HepG2 (cell line): ENCODE data around the gene TMEM131L. TPM values are rescaled to one million over a fixed set of nuclear protein-coding genes. Genes with fewer than 3 reads are reported as not detected.

Experiments used
- ATAC-seq: fragments of 200-7000 bp; cut with Tn5 transposase; 3 replicates; pipeline ENCODE4 v1.9.1; 2020; ENCODE audit warnings: mild to moderate bottlenecking, moderate library complexity
- BruUV-seq: library from RNA; stranded (reverse); fragments of 400-500 nt; replicated peaks from 2 replicates; lab custom pipeline; 2021; lab: Mats Ljungman, UMichigan
- CTCF ChIA-PET: fragments of 300-600 bp; formaldehyde crosslinking; extraction: SDS; loops from one replicate; lab custom pipeline; 2021; ENCODE audit warnings: low total read pairs, inconsistent platforms, low intra/inter-chr PET ratio; lab: Yijun Ruan, JAX
- POLR2A ChIA-PET: fragments of 350-600 bp; sonication (Branson Sonifier 250); formaldehyde crosslinking; loops from one replicate; lab custom pipeline; 2020; ENCODE audit warnings: antibody characterized with exemption, inconsistent platforms; lab: Yijun Ruan, JAX
- DNase-seq: peaks from one replicate; pipeline ENCODE4 v3.0.0-alpha.2; 2015; ENCODE audit warnings: low spot score
- FAIRE-seq: peaks from 3 replicates; lab custom pipeline; 2011; peaks lifted over from hg19 to GRCh38; lab: Jason Lieb, UNC
- H2AFZ ChIP-seq: one replicate; pipeline ENCODE4 v1.6.1; 2011; ENCODE audit warnings: low read length, inconsistent platforms
- H3K27ac ChIP-seq: fragments of 300-600 bp; 3 replicates; pipeline ENCODE4 v1.8.0; 2011; ENCODE audit warnings: mixed run types, mild to moderate bottlenecking, mixed read lengths, low read length, inconsistent platforms; ENCODE audit not compliant: insufficient read depth; ENCODE audit errors: extremely low read length
- H3K27me3 ChIP-seq, 2 experiments: fragments of 200-600 bp in 1 of 2; 2 replicates in 1 of 2; 3 replicates in 1 of 2; pipeline versions ENCODE4 v1.6.0 to v1.8.0; 2011; ENCODE audit warnings: low read length in 2 of 2, mild to moderate bottlenecking in 2 of 2, moderate library complexity in 2 of 2, inconsistent platforms in 1 of 2; ENCODE audit not compliant: insufficient read depth in 2 of 2, control insufficient read depth in 1 of 2
- H3K36me3 ChIP-seq, 2 experiments: fragments of 200-600 bp in 1 of 2; replicated peaks in 1 of 2; 2 replicates in 1 of 2; 3 replicates in 1 of 2; pipeline versions ENCODE4 v1.5.1 to v1.8.0; 2011; ENCODE audit warnings: low read length in 2 of 2, inconsistent platforms in 1 of 2; ENCODE audit not compliant: insufficient read depth in 2 of 2, control insufficient read depth in 1 of 2
- H3K4me1 ChIP-seq: 2 replicates; pipeline ENCODE4 v1.5.1; 2012; ENCODE audit warnings: low read length, inconsistent platforms; ENCODE audit not compliant: insufficient read depth
- H3K4me2 ChIP-seq: 2 replicates; pipeline ENCODE4 v1.6.0; 2011; ENCODE audit warnings: low read depth, low read length, inconsistent platforms
- H3K4me3 ChIP-seq, 3 experiments: fragments of 200-600 bp in 1 of 3; sonication (generic), shearing (Covaris generic) in 1 of 3; replicated peaks in 1 of 3; 2 replicates each; pipeline ENCODE4 v1.5.1; 2011 to 2016; ENCODE audit warnings: low read length in 3 of 3, inconsistent platforms in 2 of 3, low read depth in 2 of 3, mild to moderate bottlenecking in 2 of 3, control low read depth in 1 of 3, mixed read lengths in 1 of 3; ENCODE audit not compliant: insufficient read depth in 1 of 3
- H3K79me2 ChIP-seq: one replicate; pipeline ENCODE4 v1.6.1; 2011; ENCODE audit warnings: low read length, inconsistent platforms; ENCODE audit not compliant: insufficient read depth
- H3K9ac ChIP-seq: 2 replicates; pipeline ENCODE4 v1.6.0; 2011; ENCODE audit warnings: mild to moderate bottlenecking, low read depth, low read length, inconsistent platforms; ENCODE audit not compliant: insufficient read depth
- H3K9me3 ChIP-seq: 2 replicates; pipeline ENCODE4 v1.5.1; 2012; ENCODE audit warnings: mild to moderate bottlenecking, low read length
- H4K20me1 ChIP-seq: 2 replicates; pipeline ENCODE4 v1.6.0; 2011; ENCODE audit warnings: inconsistent platforms, mild to moderate bottlenecking, low read length, moderate library complexity; ENCODE audit not compliant: insufficient read depth
- CEBPG ChIP-seq: IDR thresholded peaks from 2 replicates; pipeline ENCODE4 v1.6.1; 2016
- HNRNPH1 ChIP-seq: fragments of 200-400 bp; formaldehyde crosslinking; optimal IDR thresholded peaks from 2 replicates; pipeline ENCODE3; 2017; ENCODE audit warnings: mild to moderate bottlenecking, low read depth, low read length
- KLF6 ChIP-seq: IDR thresholded peaks from 2 replicates; pipeline ENCODE4 v1.8.0; 2016; ENCODE audit warnings: missing biosample characterization, missing genetic modification reagents
- ZBTB3 ChIP-seq: sonication (generic); formaldehyde crosslinking; IDR thresholded peaks from 2 replicates; pipeline ENCODE4 v1.4.0; 2020; ENCODE audit warnings: low read depth, mild to moderate bottlenecking, moderate library complexity, missing genetic modification reagents, borderline replicate concordance
- ZGPAT ChIP-seq: IDR thresholded peaks from 2 replicates; pipeline ENCODE4 v1.6.1; 2016; ENCODE audit warnings: mild to moderate bottlenecking
- ZNF335 ChIP-seq: sonication (generic); formaldehyde crosslinking; IDR thresholded peaks from 2 replicates; pipeline ENCODE4 v1.4.0; 2020; ENCODE audit warnings: missing genetic modification reagents
- WGBS: methylation state at CpG from one replicate; pipeline ENCODE4 v1.1.6; 2017; ENCODE audit warnings: low lambda C conversion rate; 5-methylcytosine and 5-hydroxymethylcytosine counted together
- in situ Hi-C: cut with HindIII; loops from 2 replicates; pipeline ENCODE4 v1.10.0; 2017; ENCODE audit warnings: low pct_unique_long_range_greater_than_20kb; ENCODE audit not compliant: extremely low pct_ligation_motif_present
- intact Hi-C: fragments of 100-400 bp; cut with micrococcal nuclease; formaldehyde crosslinking; loops from one replicate; pipeline ENCODE4 v1.10.0; 2022; ENCODE audit not compliant: unreplicated experiment
- polyA plus RNA-seq, 8 experiments: library from polyadenylated mRNA; depleted of rRNA in 3 of 8; stranded (reverse) in 7 of 8; unstranded in 1 of 8; fragments of >200 nt; fragmentation: Illumina TruSeq in 4 of 8; extraction: Trizol in 4 of 8; gene quantifications; 2 replicates each; pipeline versions ENCODE4 v1.2.1 to v1.2.3, GENCODE V29; 2011 to 2016; ENCODE audit warnings: low read depth in 4 of 8, missing spikeins in 1 of 8, mixed read lengths in 1 of 8; ENCODE audit not compliant: insufficient read depth in 1 of 8
- total RNA-seq, 5 experiments: library from RNA; depleted of rRNA; stranded (reverse); fragments of >200 nt; fragmentation: Illumina TruSeq; extraction: Trizol; gene quantifications; 2 replicates each; pipeline ENCODE4 v1.2.3, GENCODE V29; 2016; ENCODE audit warnings: low read depth in 1 of 5
- TF ChIP-seq, protein P1 (sequence below): sonication (generic); formaldehyde crosslinking; IDR thresholded peaks from 2 replicates; pipeline ENCODE4 v1.5.0; 2020; ENCODE audit warnings: missing genetic modification reagents
- TF ChIP-seq, protein P2 (sequence below): sonication (generic); formaldehyde crosslinking; IDR thresholded peaks from 2 replicates; pipeline ENCODE4 v1.9.0; 2021; ENCODE audit warnings: missing genetic modification reagents, borderline replicate concordance

Gene TMEM131L
- total and polyA plus RNA-seq, 2 of the 13 experiments (the other 11 are each of a cell fraction or from before 2014, with no cell fraction given): 2.2 to 4.5 TPM

DNA sequence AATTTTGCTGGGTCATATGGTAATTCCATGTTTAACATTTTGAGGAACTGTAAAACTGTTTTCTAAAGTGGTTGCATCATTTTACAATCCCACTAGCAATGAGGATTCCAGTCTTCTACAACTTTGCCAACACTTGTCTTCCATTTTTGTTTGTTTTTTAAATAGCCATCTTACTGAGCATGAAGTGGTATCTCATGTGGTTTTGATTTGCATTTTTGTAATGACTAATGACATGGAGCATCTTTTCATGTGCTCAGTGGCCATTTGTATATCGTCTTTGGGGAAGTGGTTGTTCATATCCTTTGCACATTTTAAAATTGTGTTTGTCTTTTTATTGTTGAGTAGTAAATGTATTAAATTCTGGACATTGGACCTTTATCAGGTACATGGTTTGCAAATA, 94.7 kb downstream of the TMEM131L start:
- H3K4me3 ChIP-seq: no peak overlapping the region
- no peaks in the 10 kb centered on the region for H4K20me1 ChIP-seq
- H3K27ac ChIP-seq: no peak overlapping the region
- H2AFZ ChIP-seq: no peak overlapping the region
- ChIA-PET POLR2A (no interaction called here), CTCF (no interaction called here)
- peaks cover 39% of the 10 kb centered on the region for H3K4me1 ChIP-seq
- no peak for FAIRE-seq
- in situ Hi-C loops (no loop called here), intact Hi-C loops (loop anchor here (5.0 kb wide), 1 partner anchor 54 kb away; no protein-coding TSS in a partner anchor)
- 97% methylated on average over 1 of the region's 1 CpG for WGBS
- no peaks in the 10 kb centered on the region for H3K27me3 ChIP-seq
- no peak for DNase-seq
- BruUV-seq: no TSS peak
- no peak overlapping the region for H3K4me2 ChIP-seq
- peaks cover 0 to 1% of the 10 kb centered on the region in 2 experiments; a peak in 1 of 5 replicates for H3K36me3 ChIP-seq
- TF ChIP-seq, protein P1, sequence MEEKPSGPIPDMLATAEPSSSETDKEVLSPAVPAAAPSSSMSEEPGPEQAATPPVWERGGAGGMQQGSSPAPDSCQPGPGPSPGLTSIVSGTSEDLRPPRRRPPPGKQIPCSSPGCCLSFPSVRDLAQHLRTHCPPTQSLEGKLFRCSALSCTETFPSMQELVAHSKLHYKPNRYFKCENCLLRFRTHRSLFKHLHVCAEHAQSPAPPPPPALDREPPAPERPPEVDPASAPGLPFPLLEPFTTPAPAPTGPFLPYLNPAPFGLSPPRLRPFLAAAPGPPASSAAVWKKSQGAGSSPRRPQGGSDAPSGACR (CRISPR knock-in tag): no peak
- TF ChIP-seq KLF6 (CRISPR knock-in tag) (no peak), CEBPG (CRISPR knock-in tag) (no peak)
- no peaks in the 10 kb centered on the region for H3K79me2 ChIP-seq
- peaks cover 7% of the 10 kb centered on the region; the same call in 1 of the 2 replicates for H3K9me3 ChIP-seq
- no peak for ATAC-seq
- no peak overlapping the region for H3K9ac ChIP-seq

DNA sequence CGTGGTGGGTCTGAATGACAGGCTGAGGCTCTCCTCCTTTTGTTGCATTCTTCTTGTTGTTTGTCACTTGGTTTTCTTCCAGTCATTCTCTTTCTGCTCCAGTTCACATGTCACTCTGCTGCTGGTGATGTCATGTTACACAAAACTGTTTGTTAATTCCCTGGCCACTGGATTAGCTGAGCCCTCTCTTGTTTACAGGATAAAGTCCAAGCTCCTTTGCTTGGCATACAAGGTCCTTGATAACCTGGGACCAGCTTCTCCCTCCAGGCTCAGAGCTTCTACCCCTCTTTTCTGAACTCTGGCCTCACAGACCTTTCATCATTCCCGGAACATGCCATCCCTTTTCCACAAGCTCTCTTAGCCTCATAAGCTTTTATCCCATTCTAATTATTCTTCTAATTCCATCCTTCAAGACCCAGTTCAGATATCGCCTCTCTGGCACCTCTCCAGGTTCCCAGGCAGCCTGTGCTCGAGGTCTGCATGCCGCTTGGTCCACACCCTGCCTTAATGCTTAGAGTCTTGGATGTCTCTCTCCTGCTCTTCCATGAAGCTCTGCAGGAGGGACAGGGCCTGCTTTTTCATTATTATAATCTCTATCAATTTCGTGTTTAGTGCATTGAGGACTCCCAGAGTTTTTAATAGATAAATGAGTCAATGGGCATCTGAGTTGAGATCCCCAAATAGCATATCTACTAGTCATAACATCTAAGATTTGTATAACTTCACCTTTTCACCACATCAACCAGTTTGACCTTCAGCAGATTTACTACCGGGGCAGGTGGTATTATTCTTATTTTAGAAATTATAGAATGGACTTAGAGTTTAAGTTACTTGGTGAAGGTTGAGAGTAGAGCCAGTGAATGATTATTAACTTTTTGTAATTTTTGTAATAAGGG, 98.7 kb downstream of the TMEM131L start:
- Histone ChIP-seq H2AFZ (no peak overlapping the region), H3K4me1 (peaks cover 70% of the 10 kb centered on the region), H3K27me3 (no peaks in the 10 kb centered on the region), H3K9ac (peak overlapping the region; percentile 56), H3K79me2 (no peaks in the 10 kb centered on the region), H3K4me3 (peak overlapping the region; percentile 3 to 26 (median 24); a peak in 3 of 6 replicates), H4K20me1 (no peaks in the 10 kb centered on the region), H3K4me2 (peak overlapping the region; percentile 51), H3K36me3 (peaks cover 0 to 2% of the 10 kb centered on the region in 2 experiments; a peak in 1 of 5 replicates), H3K9me3 (peaks cover 7% of the 10 kb centered on the region; the same call in 1 of the 2 replicates), H3K27ac (peak overlapping the region; percentile 78)
- 10% methylated on average over 7 of the region's 7 CpGs for WGBS
- intact Hi-C loops (loop anchor here (5.0 kb wide), 2 partner anchors 48 to 58 kb away; no protein-coding TSS in a partner anchor), in situ Hi-C loops (no loop called here)
- CTCF ChIA-PET: no interaction called here
- TSS peak; percentile 95 for BruUV-seq
- POLR2A ChIA-PET: interaction anchor here (0.9 to 1.6 kb wide), 5 partner anchors 12 to 132 kb away, joined by 3 to 8 read pairs (median 6); partner anchors contain the start of gene TMEM131L
- DNase-seq: peak; percentile 98
- peak; percentile 99 for ATAC-seq
- peak; percentile 98 for FAIRE-seq
- TF ChIP-seq ZBTB3 (CRISPR knock-in tag) (no peak), ZNF335 (CRISPR knock-in tag) (no peak), ZGPAT (peak; percentile 96), HNRNPH1 (no peak)
- TF ChIP-seq, protein P2, sequence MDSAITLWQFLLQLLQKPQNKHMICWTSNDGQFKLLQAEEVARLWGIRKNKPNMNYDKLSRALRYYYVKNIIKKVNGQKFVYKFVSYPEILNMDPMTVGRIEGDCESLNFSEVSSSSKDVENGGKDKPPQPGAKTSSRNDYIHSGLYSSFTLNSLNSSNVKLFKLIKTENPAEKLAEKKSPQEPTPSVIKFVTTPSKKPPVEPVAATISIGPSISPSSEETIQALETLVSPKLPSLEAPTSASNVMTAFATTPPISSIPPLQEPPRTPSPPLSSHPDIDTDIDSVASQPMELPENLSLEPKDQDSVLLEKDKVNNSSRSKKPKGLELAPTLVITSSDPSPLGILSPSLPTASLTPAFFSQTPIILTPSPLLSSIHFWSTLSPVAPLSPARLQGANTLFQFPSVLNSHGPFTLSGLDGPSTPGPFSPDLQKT: no peak
